NCI-H2081 (cell line): ENCODE results near the gene CRP.
"Not testable (repeated sequence)": the region's sequence is repeated elsewhere in the genome, so short reads cannot be mapped to it uniquely, and the experiment has no call there.

Source experiments
- DNase-seq, 2 experiments: peaks; one replicate each; lab custom pipeline; 2025; lab: John Stamatoyannopoulos, UW

CRP gene

GRCh38 chr1:159699653-159700052 is 14.7 kb downstream of the CRP start:
- no peak for DNase-seq

GRCh38 chr1:159699246-159699645 is 15.1 kb downstream of the CRP start:
- no peak for DNase-seq

GRCh38 chr1:159687511-159687910 is 26.9 kb downstream of the CRP start:
- no peak for DNase-seq

- DNase-seq: no peak
Observed at GRCh38 chr1:159686599-159687299, 27.6 kb downstream of the CRP start.

- no peak for DNase-seq
Observed at GRCh38 chr1:159678939-159679338, 35.5 kb downstream of the CRP start.

GRCh38 chr1:159675046-159675445 is 39.3 kb downstream of the CRP start:
- DNase-seq: no peak

- not testable (repeated sequence) for DNase-seq
Observed at GRCh38 chr1:159672390-159672789, 42.0 kb downstream of the CRP start.

GRCh38 chr1:159669338-159669737 is 45.1 kb downstream of the CRP start:
- DNase-seq: no peak

- no peak for DNase-seq
Observed at GRCh38 chr1:159668739-159669138, 45.6 kb downstream of the CRP start.

- no peak for DNase-seq
Observed at GRCh38 chr1:159664247-159664646, 50.1 kb downstream of the CRP start.

GRCh38 chr1:159663552-159663951 is 50.8 kb downstream of the CRP start:
- DNase-seq: no peak
